HG03097 (cell line): ENCODE measurements around the gene UMODL1.

Experiments used
- ATAC-seq: cut with Tn5 transposase; IDR thresholded peaks from one replicate; pipeline ENCODE4 v1.9.1; 2021; ENCODE audit not compliant: unreplicated experiment, low FRiP score

The UMODL1 gene

DNA sequence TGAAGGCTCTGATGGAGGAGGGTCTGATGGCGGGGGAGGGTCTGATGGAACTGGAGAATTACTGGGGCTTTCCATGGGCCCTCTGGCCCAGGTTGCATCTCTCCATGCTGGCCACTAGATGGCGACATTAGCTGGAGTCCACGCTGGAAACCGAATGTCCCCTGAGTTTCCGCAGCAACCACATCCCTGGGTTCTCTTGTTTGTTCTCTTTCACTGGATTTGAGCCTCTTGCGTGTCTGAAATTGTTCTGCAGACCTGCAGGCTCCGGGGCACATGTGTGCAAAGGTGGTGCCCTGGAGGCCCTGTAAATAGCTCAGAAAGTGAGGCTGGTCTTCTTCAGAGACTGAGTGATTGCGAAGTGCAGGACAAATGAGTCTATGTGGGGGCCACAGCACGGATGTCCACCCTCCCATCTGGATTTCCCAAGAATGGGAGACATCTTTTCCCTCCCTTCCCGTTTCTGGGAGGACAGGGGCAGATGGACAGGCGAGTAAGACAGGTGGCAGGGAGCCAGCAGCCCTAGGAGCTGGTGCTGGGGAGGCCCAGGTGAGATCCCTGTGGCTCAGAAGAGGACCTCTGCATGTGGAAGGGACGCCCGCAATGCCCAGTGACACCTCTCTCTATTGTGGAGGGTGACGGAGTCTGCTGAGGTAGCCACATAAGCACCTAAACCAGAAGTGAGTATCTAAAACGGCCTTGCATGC lies 74.6 kb downstream of the UMODL1 start:
- ATAC-seq, result no peak

DNA sequence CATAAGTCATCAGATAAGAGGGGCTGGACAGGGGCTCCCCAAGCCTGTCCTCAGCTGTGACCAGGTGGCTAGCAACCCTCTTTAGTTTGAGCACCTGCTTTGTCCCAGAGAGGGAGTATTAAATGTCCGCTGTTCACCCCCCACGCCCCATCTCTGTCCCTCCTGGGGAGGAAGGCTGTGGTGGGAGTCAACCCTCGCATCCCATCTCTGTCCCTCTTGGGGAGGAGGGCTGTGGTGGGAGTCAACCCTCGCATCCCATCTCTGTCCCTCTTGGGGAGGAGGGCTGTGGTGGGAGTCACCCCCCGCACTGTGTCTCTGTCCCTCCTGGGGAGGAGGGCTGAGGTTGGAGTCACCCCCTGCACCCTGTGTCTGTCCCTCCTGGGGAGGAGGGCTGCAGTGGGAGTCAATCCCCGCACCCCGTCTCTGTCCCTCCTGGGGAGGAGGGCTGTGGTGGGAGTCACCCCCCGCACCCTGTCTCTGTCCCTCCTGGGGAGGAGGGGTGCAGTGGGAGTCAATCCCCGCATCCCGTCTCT lies 75.2 kb downstream of the UMODL1 start:
- ATAC-seq, result no peak

DNA sequence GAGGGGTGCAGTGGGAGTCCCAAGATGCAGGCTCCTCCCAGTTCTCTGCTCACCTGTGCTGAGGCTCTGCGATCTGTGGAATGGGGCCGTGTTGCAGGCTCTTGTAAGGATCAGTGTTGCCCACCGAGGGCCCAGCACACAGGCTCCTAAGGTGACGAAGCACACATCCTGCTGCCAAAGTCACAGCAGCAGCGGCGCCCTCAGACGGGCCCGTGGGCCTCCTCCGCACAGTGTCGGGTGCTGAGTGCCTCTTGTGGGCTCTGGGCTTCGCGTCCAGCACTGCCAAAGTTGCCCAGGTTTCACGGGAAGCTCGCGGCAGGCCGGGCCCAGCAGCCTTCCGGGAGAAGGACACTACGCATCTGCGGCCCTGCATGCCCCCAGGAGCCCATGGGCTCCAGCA lies 75.7 kb downstream of the UMODL1 start:
- ATAC-seq, result no peak

GRCh38 chr21:42147386-42148020 lies 76.4 kb downstream of the UMODL1 start:
- ATAC-seq, result no peak

GRCh38 chr21:42148097-42148496 lies 77.0 kb downstream of the UMODL1 start:
- ATAC-seq, result no peak

- ATAC-seq, result no peak
Observed at GRCh38 chr21:42148584-42148983, 77.5 kb downstream of the UMODL1 start.

- no peak for ATAC-seq
Observed at GRCh38 chr21:42149656-42150473, 78.7 kb downstream of the UMODL1 start.

DNA sequence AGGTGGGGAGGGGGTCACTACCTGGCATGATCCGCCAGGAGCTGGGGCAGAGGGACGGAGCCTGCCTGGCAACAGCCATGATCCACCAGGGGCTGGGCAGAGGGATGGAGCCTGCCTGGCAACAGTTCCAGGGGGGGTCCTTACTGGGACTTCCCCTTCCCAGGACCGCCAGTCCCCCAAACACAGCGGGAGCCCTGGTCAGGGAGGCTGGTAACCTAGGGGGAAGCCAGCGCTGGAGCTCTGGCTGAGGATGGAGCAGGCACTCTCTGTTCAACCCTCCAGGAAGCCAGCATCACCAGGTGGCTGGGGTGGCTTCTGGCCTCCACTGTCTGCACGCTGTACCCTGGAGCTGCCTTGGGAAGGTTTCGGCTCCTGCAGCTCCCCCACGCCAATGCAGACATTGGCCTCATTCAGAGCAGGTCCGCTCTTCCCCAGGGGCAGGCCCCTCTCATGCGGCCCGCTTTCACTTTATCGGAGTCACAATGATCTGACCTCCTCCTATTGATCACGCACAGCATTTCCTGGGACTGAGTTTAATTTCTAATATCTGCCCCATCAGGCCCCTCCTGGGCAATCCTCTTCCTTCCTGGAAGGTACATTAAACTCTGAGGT lies 79.5 kb downstream of the UMODL1 start:
- ATAC-seq, result no peak

DNA sequence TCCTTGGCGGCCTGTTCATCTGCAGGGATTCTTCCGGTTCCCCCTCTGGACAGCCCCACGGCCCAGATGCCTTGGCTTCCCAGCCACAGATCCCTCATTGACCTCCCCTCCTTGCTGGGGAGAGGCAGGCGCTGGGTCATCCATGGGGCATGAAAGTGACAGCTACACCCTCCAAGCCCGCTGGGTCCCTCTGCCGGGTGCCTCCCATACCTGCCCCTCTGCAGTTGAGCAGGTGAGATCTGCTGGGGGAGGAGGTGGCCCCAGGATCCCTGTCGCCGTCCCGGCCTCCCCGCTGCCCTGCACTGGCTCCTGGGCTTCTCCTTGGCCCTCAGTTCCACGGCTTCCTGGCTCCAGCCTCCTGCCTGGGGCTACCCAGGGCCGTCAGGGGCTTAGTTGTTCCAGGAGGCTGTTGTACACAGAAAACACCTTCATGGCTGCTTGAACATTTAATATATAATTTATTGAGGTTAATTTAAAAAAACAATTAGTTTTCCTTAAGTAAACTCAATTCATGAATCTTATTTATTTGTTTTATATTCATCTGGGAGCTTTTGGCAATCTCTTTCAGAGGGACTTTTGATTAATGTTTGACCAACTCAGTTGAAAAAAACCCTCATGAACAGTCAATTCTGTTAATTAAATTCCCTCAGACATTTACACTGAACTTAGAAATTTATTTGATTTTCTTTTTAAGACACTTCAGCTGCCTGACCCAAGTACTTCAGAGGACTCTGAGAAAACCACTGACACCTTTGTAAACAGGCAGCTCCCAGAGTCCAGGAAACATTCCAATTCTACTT lies 80.2 kb downstream of the UMODL1 start:
- no peak for ATAC-seq

DNA sequence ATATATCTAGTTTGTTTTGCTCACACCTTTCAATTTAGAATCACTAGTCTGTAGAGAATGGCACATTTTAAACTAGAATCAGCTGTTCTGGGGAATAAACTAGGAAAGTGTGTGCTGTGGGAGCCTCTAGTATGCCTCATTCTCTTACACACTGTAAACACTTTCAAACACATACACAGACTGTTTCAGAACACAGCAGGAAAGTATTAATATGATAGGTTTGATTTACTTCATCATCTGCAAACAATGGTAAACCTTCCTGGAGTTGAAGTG lies 80.8 kb downstream of the UMODL1 start:
- no peak for ATAC-seq

- ATAC-seq, result no peak
Observed at GRCh38 chr21:42153046-42153686, 82.0 kb downstream of the UMODL1 start.

DNA sequence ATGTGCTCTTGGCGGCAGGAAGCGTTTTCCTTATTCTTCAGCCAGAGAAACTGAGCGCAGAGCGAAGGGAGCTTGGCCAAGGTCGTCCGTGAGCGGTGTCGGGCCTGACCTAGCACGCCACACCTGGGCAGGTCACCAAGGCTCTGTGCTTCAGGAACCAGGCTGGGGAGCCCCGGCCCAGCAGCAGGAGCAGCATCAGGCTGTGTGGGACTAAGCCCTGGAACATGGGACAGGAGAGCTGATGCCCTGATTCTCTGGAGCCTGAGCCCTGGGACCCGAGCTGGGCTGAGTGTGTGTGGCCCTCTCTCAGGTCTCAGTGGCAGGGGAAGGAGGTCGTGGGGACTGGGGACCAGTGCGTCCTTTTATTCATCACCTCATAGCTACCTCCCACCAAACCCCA lies 82.6 kb downstream of the UMODL1 start:
- ATAC-seq, result no peak

DNA sequence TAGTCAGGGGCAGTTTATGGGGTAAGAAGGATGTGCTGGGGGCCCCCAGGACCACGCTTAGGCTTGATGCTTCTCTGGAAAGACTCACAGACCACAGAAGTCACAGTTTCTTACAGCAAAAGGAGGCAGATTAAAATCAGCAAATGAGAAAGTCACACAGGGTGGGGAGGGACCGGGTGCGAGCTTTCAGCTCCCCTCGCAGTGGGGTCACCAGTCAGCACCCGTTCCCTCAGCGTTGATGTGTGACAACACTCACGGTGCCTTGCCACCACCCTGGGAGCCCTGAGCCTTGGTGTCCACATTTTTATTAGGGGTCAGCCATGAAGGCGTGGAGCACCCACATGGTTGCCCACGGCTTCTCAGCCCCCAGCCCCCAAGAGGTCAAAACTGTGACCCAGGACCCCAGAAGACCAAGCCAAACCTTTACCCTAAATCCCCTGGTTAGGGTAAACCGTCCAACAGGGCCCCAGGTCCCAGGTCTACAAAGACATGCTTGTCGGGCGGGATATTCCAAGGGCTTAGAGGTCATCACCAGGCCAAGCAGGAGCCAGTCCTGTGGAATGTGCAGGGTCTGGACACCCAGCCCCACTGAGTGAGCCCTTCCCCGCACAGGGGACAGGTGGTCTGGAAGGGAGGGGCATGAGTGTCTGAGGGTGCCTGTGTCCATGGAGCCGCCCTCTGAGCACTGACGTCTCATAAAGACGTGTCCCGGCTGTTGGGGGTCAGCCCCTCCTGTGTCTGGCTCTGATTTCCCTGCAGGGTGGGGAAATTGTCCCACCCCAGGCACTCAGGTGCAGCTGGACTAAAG lies 83.3 kb downstream of the UMODL1 start:
- ATAC-seq, result no peak

GRCh38 chr21:42155045-42155855 lies 84.1 kb downstream of the UMODL1 start:
- ATAC-seq, result no peak

- ATAC-seq, result no peak
Observed at GRCh38 chr21:42156690-42157605, 85.8 kb downstream of the UMODL1 start.

GRCh38 chr21:42157606-42158310 lies 86.6 kb downstream of the UMODL1 start:
- no peak for ATAC-seq

DNA sequence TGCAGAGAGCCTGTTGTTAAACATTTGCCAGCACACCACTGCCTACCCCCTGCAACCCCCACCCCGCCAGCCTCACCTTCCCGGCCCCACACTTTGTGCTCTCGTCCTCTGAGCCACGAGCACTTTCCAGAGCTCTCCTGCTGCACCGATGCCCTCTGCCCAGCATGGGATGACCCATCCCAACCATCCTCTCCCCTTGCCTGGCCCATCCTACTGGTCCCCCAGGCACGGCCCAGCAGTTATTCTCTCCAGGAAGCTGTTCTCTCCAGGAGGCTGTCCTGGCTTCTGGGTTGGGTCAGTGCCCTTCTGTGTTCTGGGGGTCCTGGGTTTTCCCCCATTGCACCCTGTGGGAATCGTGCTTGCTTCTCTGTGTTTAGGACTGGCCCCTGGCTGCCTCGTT lies 87.7 kb downstream of the UMODL1 start:
- ATAC-seq, result no peak
